Left ventricle myocardium superior (tissue), 1 donor: ENCODE data around the gene MMADHC. TPM values are rescaled to one million over a fixed set of nuclear protein-coding genes. Genes with fewer than 3 reads are reported as not detected.
A peak's percentile ranks its signal among the peaks of the same experiment; 100 is the strongest.
"Not testable (repeated sequence)": the region's sequence is repeated elsewhere in the genome, so short reads cannot be mapped to it uniquely, and the experiment has no call there.

Source experiments
- ATAC-seq: fragments of 200-7000 bp; cut with Tn5 transposase; one replicate; pipeline ENCODE4 v1.9.1; 2020; ENCODE audit warnings: mild to moderate bottlenecking, moderate library complexity
- DNase-seq: peaks from one replicate; pipeline ENCODE4 v3.0.0-alpha.2; 2020
- intact Hi-C: fragments of 100-400 bp; cut with micrococcal nuclease; formaldehyde crosslinking; loops from one replicate; pipeline ENCODE4 v1.11.0; 2022
- total RNA-seq: library from RNA; stranded (reverse); fragmentation: NEBNext Ultra II Directional; extraction: Animal tissue kit (Norgen Biotek cat#: 25700); gene quantifications from one replicate; pipeline ENCODE4 v1.2.1, GENCODE V29; 2021
- donor health status: DM: no; HTN: yes; CAD: no; lungs with severe emphysema.

Gene MMADHC
- total RNA-seq, 1 donor from 2014 or later = 113 TPM

DNA sequence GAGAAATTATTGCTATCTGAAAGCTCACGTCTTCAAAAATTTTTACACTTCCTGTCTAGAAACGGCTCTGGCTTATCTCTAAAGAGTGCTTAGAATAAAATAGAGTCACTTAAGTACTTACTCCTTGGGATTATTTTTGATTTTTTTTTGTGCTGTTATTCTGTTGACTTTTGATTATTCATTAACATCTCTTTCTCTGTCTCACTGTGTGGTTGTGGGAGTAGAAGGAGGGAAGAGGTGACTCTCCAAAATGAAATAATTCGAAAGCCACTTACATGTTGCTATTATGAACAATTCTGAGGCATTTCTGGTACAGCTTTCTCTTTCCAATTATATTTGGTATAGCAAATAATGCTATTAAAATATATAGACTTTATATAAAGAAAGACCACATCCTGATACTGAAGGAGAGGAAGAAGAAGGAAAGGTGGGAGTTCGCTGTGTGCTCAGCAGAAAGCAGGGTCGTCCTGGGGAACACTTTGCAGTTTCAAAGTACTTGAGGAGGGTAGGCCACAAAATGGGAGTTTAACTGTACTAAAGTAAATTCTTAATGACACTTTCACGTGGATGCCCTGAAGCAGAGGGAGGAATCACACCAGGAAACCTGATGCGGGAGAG, 9.6 kb upstream of the MMADHC start:
- no peak for ATAC-seq
- intact Hi-C loops = loop anchor here (5.0 kb wide), 2 partner anchors 890 to 1645 kb away; partner anchors contain the start of gene RND3
- no peak for DNase-seq

DNA sequence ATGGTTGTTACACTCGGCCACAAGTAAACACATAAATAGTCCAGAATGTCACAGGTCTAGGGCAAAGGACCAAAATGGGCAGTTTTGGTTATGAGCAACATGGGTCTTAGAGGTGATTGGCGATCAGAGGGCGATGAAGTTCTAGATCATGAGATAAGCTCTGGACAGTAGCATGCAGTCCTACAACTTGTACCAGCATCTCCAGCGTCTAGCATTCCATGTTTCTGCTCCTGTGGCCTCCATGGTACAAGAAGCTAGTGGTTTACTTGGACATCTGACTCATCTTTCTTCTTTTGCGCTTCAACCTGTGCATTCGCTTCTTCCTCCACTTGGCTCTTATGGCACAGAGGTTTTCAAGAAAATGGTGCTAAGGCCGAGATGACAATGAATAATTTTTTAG, 8.9 kb upstream of the MMADHC start:
- DNase-seq = no peak
- intact Hi-C loops = loop anchor here (5.0 kb wide), 2 partner anchors 891 to 1646 kb away; partner anchors contain the start of gene RND3
- no peak for ATAC-seq

DNA sequence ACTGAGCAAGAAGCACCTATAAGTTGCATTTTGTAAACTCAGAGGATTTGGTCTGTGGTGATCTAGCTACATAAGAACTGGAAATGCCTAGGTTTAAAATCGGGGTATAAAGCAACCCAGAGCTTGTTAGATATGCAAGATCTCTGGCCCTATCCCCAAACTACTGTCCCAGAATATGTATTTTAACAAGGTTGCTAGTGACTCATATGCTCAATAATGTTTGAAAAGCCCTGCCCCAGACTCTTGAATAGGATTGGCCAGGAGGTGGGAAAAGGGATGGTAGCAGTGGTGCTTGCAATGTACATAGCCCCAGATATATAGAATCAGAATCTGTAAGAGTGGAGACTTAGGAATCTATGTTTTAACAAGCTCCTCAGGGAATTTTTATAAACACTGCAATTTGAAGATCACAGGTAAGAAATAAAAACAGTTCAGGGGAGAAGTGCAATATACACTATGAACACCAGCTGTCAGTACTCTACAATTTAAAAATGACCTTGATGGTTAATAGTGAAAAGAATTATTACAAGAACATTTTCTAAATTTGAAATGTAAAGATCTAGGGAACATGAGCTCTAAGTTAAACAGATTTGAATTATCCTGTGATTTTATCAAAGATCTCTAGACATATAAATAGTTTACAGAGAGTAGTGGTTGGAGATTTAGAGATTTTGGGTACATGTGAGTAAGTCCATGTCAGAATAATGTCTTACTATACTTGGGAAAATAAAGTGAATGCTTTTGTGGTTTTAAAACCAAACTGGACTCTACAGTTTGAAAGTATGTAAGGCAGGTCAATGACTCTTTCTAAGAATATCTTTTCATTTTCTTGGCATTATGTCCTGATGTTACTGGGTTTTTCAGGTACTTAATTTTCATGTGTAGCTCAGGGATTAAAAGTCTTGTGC, 7.7 kb upstream of the MMADHC start:
- no peak for DNase-seq
- no peak for ATAC-seq
- intact Hi-C loops = loop anchor here (5.0 kb wide), 2 partner anchors 892 to 1647 kb away; partner anchors contain the start of gene RND3

DNA sequence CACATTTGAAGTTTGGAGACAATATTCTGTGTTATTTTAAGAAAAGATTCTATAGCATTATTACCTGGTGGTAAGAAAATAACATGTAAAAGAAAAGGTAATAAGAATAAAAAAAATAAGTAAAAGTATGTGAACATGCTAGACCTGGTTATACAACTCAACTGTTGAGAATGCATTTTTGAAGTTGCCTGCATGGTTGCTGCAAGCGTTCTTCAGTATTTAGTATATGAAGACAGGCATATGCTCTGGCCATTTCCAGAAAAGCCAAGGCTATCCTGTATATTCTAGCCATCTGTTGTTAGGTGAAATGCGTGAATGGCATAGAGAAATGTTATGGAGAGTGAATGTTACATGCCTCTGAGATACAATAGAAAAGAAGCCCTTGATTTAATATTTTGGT, 6.8 kb upstream of the MMADHC start:
- intact Hi-C loops = no loop called here
- no peak for ATAC-seq
- no peak for DNase-seq

DNA sequence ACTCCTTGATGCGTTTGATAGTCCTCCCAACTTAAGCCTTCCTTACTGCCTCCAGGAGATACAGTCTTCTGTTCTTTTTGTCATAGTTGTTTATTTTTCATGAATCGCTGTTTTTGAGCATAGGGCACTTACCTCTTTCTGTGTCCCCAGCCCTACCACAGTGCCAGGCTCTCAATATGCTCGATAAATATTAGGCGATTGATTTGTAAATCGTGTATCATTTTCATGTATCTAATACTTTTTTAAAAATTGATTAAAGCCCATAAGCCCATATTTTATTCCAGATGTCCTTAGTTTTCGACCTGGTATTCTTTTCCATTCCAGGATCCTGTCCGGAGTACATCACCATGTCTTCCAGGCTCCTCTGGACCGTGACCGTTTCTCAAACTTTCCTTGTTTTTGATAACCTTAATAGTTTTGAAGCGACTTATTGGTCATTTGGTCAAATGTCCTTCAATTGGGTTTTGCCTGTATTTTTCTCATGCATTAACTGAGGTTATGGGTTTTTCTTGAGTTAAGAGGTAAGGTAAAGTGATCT, 444 bp upstream of the MMADHC start:
- intact Hi-C loops = no loop called here
- DNase-seq (no peak), ATAC-seq (no peak)

DNA sequence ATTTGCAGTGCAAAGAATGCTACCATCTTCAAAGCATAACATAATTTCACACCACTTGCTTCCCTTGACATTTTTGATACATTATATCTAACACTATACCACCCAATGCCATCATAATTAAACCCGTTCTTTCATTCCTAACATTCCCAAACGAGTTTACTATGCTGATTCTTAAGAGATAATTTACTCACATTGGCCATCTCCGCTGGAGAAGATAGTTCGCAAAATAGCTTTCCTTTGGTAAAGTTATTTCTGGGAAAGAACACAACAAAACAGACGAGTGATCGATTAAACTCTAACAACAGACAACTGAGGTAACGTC, 716 bp downstream of the MMADHC start:
- ATAC-seq = no peak
- no peak for DNase-seq
- intact Hi-C loops = no loop called here

DNA sequence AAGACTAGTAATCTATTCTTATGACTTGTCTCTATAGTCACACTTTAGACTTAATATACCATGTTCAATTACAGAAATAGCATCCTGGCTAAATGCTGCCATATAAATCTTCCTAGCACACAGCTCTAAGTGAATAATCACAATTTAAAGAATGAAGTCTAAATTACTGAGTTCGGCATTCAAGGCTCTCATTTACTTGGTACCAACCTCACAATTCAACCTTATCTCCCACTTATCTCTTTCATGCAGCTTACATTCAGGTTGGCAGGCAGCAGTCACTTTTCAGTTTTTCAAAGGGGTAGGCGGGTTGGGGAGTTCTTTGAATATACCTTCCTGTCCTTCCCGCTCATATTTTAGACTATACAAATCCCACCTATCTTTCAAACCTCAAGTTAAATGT, 1.5 kb downstream of the MMADHC start:
- intact Hi-C loops = no loop called here
- ATAC-seq (no peak), DNase-seq (no peak)

DNA sequence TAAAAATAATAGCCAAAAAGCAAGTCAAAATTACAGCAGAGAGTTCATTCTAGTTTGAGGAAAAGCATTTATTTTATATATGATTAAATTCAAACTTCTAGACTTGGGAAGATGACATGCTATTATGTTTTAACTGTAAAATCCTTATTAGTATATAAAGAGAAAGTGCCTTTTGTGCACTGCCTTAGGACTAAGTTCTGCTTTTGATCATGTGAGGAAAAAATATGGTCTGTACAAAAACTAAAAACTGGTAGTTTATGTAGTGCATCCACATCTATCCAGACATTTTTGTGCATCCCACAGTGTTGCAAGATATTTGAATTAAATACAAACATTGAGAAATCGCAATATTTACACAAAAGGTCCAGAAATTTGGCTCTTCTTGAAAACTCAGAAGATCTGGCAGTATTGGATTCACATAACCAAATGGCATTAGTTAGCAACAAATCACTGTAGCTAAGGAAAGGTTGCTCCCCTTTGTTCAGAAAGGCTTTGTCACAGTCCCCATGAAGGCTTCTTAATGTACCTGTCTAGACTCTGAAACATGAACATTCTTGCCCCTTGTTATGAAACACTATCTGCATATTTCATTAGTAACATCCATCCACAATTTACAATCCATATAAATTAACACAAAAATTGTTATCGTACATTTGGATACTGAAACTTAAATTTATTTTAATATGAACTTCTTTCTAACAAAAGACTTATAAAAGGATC, 2.2 kb downstream of the MMADHC start:
- intact Hi-C loops = no loop called here
- no peak for ATAC-seq
- no peak for DNase-seq

DNA sequence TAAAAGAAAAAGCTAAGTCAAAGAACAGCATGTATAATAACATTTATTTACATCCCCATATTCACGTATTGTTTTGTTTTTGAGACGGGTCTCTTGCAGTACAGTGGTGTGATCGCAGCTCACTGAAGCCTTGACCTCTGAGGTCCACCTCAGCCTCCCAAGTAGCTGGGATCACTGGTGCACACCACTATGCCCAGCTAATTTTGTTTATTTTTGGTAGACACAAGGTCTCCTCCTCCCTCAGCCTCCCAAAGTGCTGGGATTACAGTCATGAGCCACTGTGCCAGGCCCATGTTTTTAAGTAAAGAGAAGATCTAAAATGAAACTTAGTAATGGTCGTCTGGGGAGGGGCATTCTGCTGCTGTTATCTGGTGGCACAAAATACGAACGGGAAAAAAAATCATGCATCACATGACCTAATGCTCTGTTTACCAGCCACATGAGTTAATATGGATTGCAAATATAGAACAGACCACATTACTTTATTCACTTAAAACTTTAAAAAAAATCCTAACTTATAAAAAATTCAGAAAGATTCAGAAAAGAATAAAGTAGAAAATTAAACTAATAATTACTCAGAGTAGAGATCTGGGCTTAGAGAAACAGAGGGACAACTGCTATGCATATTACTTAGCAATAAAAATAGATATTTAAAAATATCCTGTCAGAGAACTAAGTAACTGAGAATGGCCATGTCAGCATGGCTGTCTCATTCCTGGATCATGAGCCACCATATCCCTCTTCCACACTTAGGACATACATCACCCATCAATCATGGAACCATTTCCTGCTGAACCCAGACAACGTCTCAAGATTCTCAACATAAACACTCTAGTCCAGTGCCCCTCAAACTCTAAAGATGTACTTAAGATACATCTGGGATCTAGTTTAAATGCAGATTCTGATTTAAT, 7.3 kb downstream of the MMADHC start:
- ATAC-seq (peak; percentile 92), DNase-seq (no peak)
- intact Hi-C loops = no loop called here

DNA sequence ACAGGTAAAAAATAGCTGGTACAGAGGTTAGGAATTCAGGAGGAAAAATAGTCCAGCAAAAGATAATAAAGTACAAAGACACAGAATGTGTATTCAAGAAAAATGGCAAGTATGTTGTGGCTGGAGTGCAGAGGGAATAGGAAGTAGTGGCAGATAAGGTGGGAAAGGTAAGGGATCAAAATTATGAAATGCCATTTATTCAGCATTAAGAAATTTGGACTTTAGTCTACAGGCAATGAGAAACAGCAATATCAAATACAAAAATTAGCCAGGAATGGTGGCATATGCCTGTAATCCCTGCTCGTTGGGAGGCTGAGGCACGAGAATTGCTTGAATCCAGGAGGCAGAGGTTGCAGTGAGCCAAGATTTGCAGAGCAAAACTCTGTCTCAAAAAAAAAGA, 10.3 kb downstream of the MMADHC start:
- intact Hi-C loops = no loop called here
- no peak for DNase-seq
- no peak for ATAC-seq

DNA sequence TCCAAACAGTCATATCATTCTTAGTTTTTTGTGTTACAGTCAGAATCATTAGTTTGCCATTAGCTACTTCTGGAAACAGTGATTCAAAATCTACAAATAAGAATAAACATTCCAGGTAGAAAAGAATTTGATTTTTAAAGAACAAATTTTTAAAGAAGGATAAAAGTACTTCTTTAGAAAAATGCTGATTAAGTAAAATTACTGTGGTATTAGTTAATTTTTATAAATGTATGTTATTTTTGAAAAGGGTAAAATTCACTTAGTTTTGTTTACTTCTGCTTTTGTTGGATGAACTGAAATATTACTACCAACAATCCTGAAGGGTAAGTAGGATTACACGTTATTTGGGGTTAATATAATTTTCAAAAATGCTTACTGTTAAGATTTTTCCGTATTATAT, 11.8 kb downstream of the MMADHC start:
- DNase-seq = no peak
- intact Hi-C loops = no loop called here
- no peak for ATAC-seq

DNA sequence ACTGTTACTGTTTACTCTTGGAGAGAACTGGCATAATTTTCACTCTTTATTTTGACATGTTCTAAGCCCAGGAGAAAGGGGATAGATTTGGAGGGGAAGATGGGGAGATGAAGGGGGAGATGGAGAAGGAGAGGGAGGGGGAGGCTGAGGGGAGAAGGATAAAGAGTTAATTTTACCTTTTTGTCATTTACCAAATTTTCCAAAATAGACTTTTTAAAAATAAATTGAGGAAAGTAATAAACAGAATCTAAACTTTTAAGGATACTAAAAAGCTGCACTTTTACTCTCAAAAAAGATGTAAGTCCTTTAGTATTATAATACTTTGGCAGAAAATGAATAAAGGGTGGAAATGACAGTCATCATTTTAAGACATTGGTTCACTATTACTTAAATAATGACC, 12.3 kb downstream of the MMADHC start:
- intact Hi-C loops = no loop called here
- ATAC-seq (no peak), DNase-seq (no peak)

DNA sequence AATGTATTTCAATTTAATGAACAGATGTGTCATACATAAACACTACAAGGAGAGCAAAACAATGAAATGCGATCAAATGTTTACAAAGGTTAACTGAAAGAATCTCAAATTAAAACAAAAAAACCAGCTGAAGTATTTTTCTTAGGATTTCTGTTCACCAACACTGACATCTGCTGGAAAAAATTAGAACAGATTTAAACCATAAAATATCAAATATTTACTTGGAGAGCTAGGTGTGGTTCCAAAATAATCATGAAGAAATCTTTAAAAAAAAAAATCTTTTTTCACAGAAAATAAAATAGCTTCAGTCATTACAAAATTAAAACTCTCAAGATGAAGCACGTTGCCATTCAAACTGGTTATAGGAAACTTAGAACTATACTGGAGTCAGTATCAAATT, 13.8 kb downstream of the MMADHC start:
- intact Hi-C loops = no loop called here
- ATAC-seq (no peak), DNase-seq (no peak)

DNA sequence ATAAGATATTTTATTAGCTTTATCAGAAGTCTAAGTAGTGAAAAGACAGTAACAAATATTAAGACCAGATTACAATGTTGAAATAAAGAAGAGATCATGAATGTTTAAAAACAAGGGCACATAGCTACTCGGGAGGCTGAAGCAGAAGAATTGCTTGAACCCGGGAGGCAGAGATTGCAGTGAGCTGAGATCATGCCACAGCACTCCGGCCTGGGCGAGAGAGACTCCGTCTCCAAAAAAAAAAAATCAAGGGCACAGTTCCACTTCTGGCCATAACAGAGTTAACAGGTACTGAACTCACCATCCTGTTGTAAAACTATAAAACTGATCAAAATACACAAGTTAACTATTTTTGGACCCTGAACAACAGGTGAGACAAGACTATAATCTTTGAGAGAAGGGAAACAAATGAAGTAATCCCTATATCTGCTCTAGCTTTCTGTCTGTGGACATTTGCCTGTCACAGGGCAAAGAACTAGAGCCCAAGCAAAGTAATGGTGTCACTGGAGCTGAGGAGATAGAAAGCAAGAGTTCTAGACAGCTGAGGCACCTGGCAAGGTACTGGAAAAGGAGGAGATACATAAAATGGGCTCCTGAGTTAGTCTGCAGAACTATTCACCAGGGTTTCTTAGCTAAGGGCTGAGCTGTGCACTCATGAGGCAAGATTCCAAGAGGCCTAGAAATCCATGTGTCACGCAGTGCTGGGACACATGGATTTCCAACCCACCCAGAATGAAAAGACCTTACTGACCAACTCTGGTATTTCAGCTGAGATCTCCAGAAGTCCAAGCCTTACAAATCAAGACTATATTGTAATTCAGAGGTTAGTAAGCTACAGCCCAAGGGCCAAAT, 15.2 kb downstream of the MMADHC start:
- intact Hi-C loops = no loop called here
- DNase-seq (no peak), ATAC-seq (peak; percentile 68)

DNA sequence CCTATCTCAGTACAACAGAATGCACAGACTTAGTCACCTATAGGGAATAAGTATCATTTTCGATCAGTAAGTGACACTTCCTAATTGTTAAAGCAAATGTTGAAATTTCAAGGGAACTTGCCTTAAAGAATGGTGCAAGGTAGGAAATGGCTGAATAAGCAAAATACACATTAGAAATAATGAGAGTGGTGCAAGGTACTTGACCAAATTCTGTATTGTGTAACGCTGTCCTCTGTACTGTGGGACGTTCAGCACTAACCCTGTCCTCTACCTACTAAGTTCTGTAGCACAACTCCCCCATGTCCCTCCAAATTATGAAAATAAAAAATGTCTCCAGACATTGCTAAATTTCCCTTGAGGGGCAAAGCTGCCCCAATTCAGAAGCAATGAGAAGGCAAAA, 19.4 kb downstream of the MMADHC start:
- intact Hi-C loops = no loop called here
- no peak for DNase-seq
- no peak for ATAC-seq

DNA sequence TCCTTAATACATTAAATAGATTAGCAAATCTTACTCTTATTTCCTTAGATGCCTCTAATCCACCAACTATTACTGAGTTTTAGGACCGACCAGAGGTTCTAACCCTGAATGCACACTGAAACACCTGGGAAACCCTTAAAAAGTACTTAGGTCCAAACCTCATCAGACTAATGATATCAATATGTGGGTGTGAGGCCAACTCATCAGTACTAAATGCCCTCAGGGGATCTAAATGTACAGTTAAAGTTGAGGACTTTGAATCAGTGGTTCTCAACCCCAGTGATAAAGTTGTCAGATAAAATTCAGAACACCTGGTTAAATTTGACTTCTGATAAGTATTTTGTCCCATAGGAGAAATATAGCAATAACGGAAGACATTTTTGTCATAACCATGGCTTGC, 20.9 kb downstream of the MMADHC start:
- DNase-seq (no peak), ATAC-seq (no peak)
- intact Hi-C loops = no loop called here

DNA sequence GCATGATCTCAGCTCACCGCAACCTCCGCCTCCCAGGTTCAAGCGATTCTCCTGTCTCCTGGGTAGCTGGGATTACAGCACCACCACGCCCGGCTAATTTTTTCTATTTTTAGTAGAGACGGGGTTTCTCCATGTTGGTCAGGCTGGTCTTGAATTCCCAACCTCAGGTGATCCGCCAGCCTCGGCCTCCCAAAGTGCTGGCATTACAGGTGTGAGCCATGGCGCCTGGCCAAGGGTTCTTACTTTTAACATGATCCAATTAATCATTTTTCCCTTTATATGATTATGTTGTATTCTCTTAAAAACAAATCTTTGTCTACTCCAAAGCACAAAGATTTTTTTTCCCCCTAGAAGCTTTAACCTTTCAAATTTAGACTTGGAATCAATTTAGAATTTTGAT, 21.9 kb downstream of the MMADHC start:
- ATAC-seq, intact Hi-C loops: not testable (repeated sequence)
- peak; percentile 31 for DNase-seq

DNA sequence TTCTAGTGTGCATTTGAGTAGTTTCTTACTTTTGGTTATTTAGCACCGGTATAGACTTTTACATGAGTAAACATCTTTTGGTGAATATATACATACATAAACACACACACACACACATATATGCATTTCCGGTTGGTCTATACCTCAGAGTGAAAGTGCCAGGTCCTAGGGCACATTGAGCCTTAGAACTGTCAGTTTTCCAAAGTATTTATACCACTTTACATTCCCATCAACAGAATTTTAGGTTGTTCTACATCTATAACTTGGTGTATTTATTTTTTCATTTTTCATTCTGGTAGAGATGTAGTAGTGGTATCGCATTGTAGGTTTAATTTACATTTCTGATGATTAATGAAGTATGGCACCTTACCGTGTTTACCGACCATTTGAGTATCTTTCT, 22.6 kb downstream of the MMADHC start:
- no peak for ATAC-seq

More for the DNA sequence above, 22.6 kb downstream of the MMADHC start:
- intact Hi-C loops = loop anchor here (5.0 kb wide), 1 partner anchor 548 kb away; no protein-coding TSS in a partner anchor
- DNase-seq = no peak
